GM20000 (cell line): ENCODE measurements around the gene RIMBP2.

Experiments
- DNase-seq: peaks from one replicate; pipeline ENCODE4 v3.0.0; 2012; ENCODE audit warnings: low spot score
- CTCF ChIP-seq: IDR thresholded peaks from 2 replicates; pipeline ENCODE4 v1.5.1; 2012; ENCODE audit warnings: mild to moderate bottlenecking, control low read depth; ENCODE audit errors: extremely low read depth, missing control alignments

The RIMBP2 gene

DNA sequence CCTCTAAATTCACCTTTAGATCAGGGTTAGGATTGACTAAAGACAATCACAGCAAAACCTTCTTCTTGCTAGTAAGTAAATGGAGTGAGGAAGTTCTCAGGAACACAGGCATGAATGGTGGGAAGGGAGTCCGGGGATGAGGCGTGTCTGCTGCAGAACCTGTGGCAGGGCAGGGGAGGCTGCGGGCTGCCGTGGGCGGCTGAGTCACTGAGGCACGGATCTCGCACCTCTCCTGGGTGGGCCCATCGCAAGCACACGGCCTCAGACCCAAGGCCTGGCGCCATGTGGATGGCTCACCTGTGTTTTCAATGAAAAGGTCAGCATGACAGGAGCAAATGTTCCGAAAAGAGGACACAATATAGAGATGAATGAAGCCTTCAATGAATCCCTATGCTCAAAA lies 293.0 kb downstream of the RIMBP2 start:
- no peak for TF ChIP-seq CTCF
- DNase-seq = no peak

DNA sequence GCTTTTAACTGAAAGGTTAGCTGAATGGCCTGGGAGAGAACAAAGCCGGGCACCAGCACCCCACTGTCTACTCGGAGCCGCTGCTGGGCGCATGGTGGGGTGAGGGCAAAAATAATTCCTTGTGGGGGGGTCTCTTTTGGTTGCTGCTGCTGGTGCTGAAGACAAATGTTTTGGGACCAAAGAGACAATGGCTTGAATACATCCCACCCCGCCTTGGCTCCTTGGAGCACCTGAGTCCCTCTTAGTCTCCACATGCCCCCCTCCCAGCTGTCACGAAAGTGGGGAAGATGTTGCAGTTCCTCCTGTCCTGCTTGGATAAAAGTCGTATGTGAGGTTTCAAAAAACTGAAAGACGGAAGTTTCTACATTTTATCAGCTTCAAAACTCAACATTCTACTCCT lies 293.4 kb downstream of the RIMBP2 start:
- TF ChIP-seq CTCF = no peak
- DNase-seq = no peak

DNA sequence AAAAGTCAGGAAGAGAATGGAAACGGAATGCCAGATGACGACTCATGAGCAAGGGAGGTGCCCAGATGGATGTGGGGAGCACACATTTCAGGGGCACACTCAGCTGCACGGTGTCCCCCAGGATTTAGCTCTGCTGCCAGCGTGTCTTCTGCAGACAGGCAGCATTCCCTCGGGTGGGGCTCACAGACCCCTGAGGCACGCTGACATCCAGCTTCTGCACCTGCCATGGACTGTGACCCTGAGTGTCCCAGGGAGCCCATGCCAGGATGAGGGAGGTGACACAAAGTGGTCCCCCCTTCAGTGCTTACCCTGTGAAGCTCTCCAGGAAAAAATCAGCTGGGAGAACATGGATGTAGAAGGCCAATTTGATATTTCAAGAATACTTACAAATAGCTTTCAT lies 294.2 kb downstream of the RIMBP2 start:
- TF ChIP-seq CTCF = no peak
- DNase-seq = no peak

DNA sequence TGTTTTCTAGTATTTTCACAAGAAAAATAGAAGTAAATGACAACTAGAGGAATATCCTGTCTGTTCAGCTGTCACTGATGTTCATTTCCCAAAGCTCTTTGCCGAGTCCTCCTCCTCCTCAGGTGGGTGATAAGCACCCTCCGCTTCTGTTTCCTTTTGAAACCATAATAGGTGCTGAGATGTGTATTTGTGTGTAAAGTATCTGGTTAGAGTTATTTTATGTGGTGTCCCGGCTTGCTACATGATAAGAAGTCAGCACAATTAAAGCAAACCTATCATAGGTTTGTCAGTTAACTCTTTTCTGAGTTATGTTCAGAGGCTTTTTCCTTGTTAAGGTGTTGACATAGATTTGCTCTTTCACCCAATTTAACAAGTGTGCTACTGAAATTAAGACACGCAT lies 296.0 kb downstream of the RIMBP2 start:
- no peak for DNase-seq
- no peak for TF ChIP-seq CTCF

GRCh38 chr12:130419116-130419515 lies 297.0 kb downstream of the RIMBP2 start:
- DNase-seq = no peak
- TF ChIP-seq CTCF = no peak

GRCh38 chr12:130418251-130418650 lies 297.8 kb downstream of the RIMBP2 start:
- TF ChIP-seq CTCF = no peak
- DNase-seq = no peak

DNA sequence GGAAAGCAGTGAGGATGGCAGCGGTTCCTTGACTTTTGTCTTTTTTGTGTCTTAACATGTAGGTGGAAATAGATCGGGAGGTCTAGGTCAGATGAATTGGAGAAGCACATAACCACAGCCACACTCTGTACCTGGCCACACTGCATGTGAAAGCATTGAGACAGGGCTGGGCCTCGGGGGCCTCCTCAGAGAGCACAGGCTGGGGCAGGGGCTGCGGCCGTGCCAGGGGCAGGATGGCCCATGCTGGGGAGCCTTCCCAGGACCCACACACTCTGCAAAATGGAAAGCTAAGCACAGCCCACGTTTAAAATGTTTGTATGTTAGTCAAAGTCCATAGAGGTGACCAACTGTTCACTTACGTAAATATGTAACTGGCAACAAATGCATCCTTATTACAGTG lies 301.7 kb downstream of the RIMBP2 start:
- no peak for DNase-seq
- no peak for TF ChIP-seq CTCF

- TF ChIP-seq CTCF = no peak
- DNase-seq = no peak
Observed at GRCh38 chr12:130413909-130414308, 302.2 kb downstream of the RIMBP2 start.
